Measurements from ENCODE around the gene RPS6KC1. TPM values are rescaled to one million over a fixed set of nuclear protein-coding genes. Genes with fewer than 3 reads are reported as not detected.

RPS6KC1 gene
- total and polyA plus RNA-seq, 2 donors (not counting 3 experiments of a cell fraction or from before 2014, with no cell fraction given) = 5.1 to 18.6 TPM

DNA sequence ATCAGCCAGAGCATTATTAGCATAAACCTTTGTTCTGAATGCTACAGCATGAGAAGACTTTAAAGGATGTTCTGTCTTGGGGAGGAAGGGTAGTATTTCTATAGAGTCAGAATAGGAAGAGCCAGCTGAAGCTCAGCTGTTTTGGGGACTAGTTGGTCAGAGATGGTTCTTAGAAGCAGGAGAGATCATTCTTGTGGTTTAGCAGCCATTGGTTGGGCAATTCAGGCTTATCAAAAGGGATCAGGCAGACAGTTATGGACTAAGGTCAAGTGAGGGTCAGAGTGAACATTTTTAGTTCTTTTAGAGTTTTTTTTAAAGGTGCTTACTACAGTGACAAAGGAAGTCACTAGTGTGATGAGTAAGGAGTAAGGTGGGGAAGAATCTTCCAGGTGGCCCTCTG is 245.5 kb downstream of the RPS6KC1 start:
- POLR2A ChIA-PET = no interaction called here
- dilution Hi-C loops (cut with MboI; ENCODE audit: extremely low pct_ligation_motif_present, low sequenced_read_pairs) (no loop called here), intact Hi-C loops (cut with micrococcal nuclease) (no loop called here)
- Histone ChIP-seq H3K4me3 (replicated peaks in 1 of 3; ENCODE audit: insufficient read depth in 1 of 3, low read depth in 1 of 3, low read length in 3 of 3) (no peak overlapping the region), H3K36me3 (ENCODE audit: control insufficient read depth in 2 of 2, extremely low read depth in 1 of 2, insufficient read depth in 2 of 2, low read length in 2 of 2) (no peaks in the 10 kb centered on the region), H3K4me2 (ENCODE audit: insufficient read depth, low read length) (no peak overlapping the region), H4K20me1 (replicated peaks; ENCODE audit: control insufficient read depth, extremely low read depth, insufficient read depth, low read length) (no peaks in the 10 kb centered on the region), H3K9me1 (replicated peaks; ENCODE audit: control insufficient read depth, extremely low read depth, insufficient read depth, low read length) (no peaks in the 10 kb centered on the region), H3K9ac (replicated peaks; ENCODE audit: extremely low read depth, insufficient read depth, low read length) (no peak overlapping the region), H3K4me1 (ENCODE audit: control insufficient read depth, extremely low read depth, insufficient read depth, low read length) (no peaks in the 10 kb centered on the region), H3K27ac (ENCODE audit: insufficient read depth, low read depth, low read length) (no peak overlapping the region), H2AFZ (ENCODE audit: low read depth, low read length) (no peak overlapping the region), H3K79me2 (ENCODE audit: control insufficient read depth, insufficient read depth, low read length) (no peaks in the 10 kb centered on the region), H3K9me3 (replicated peaks; ENCODE audit: control insufficient read depth, insufficient read depth, low read length) (no peaks in the 10 kb centered on the region), H3K27me3 (ENCODE audit: control insufficient read depth in 2 of 2, insufficient read depth in 2 of 2, low read length in 2 of 2) (no peaks in the 10 kb centered on the region)
- FAIRE-seq (no peak), DNase-seq (ENCODE audit: low read depth, low spot score) (no peak)
- TF ChIP-seq, protein P1, sequence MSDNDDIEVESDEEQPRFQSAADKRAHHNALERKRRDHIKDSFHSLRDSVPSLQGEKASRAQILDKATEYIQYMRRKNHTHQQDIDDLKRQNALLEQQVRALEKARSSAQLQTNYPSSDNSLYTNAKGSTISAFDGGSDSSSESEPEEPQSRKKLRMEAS (IDR thresholded peaks at IDR 0.05; ENCODE audit: insufficient read depth, insufficient read length) = no peak
- TF ChIP-seq JUN (IDR thresholded peaks at IDR 0.05; ENCODE audit: borderline replicate concordance, insufficient read depth, insufficient read length, low read depth) (no peak), MYC (IDR thresholded peaks at IDR 0.05; ENCODE audit: low read depth, low read length) (no peak), POLR2A (IDR thresholded peaks at IDR 0.05; ENCODE audit: low read depth, low read length) (no peak), EZH2 (IDR thresholded peaks at IDR 0.05; ENCODE audit: borderline replicate concordance, low read depth, low read length, severe bottlenecking) (no peak), GATA2 (IDR thresholded peaks at IDR 0.05; ENCODE audit: insufficient read depth, insufficient read length, low read depth, low read length) (no peak), FOS (IDR thresholded peaks at IDR 0.05; ENCODE audit: borderline replicate concordance, insufficient read depth, low read length) (no peak)
- no TSS peak for BruUV-seq (replicated peaks)
- CTCF ChIA-PET = no interaction called here

DNA sequence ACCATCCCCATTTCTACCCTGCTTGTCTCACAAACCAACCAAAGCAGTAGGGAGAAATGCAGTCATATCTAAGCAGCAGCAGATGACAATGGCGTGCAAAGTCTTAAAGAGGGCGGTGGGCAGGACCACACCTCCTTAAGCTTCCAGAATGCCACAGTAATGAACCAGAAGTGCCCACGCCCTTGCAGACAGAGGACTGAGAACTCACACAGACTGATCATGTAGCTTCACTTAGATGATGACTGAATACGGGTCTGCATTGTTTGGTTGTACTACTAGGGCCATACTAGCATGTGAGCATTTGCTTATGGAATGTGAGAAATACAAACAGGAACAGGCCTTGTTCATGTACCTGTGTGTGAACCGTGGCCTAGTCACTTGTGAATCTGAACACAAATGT is 246.0 kb downstream of the RPS6KC1 start:
- Histone ChIP-seq H3K79me2 (ENCODE audit: control insufficient read depth, insufficient read depth, low read length) (no peaks in the 10 kb centered on the region), H3K27me3 (ENCODE audit: control insufficient read depth in 2 of 2, insufficient read depth in 2 of 2, low read length in 2 of 2) (no peaks in the 10 kb centered on the region), H3K27ac (ENCODE audit: insufficient read depth, low read depth, low read length) (no peak overlapping the region), H3K4me1 (ENCODE audit: control insufficient read depth, extremely low read depth, insufficient read depth, low read length) (no peaks in the 10 kb centered on the region), H3K9me1 (replicated peaks; ENCODE audit: control insufficient read depth, extremely low read depth, insufficient read depth, low read length) (no peaks in the 10 kb centered on the region), H3K9me3 (replicated peaks; ENCODE audit: control insufficient read depth, insufficient read depth, low read length) (no peaks in the 10 kb centered on the region), H3K4me2 (ENCODE audit: insufficient read depth, low read length) (no peak overlapping the region), H3K4me3 (replicated peaks in 1 of 3; ENCODE audit: insufficient read depth in 1 of 3, low read depth in 1 of 3, low read length in 3 of 3) (no peak overlapping the region), H3K36me3 (ENCODE audit: control insufficient read depth in 2 of 2, extremely low read depth in 1 of 2, insufficient read depth in 2 of 2, low read length in 2 of 2) (no peaks in the 10 kb centered on the region), H3K9ac (replicated peaks; ENCODE audit: extremely low read depth, insufficient read depth, low read length) (no peak overlapping the region), H2AFZ (ENCODE audit: low read depth, low read length) (no peak overlapping the region), H4K20me1 (replicated peaks; ENCODE audit: control insufficient read depth, extremely low read depth, insufficient read depth, low read length) (no peaks in the 10 kb centered on the region)
- no TSS peak for BruUV-seq (replicated peaks)
- DNase-seq (ENCODE audit: low read depth, low spot score) = no peak
- dilution Hi-C loops (cut with MboI; ENCODE audit: extremely low pct_ligation_motif_present, low sequenced_read_pairs) (no loop called here), intact Hi-C loops (cut with micrococcal nuclease) (no loop called here)
- FAIRE-seq = no peak
- CTCF ChIA-PET = no interaction called here
- POLR2A ChIA-PET = no interaction called here
- TF ChIP-seq GATA2 (IDR thresholded peaks at IDR 0.05; ENCODE audit: insufficient read depth, insufficient read length, low read depth, low read length) (no peak), EZH2 (IDR thresholded peaks at IDR 0.05; ENCODE audit: borderline replicate concordance, low read depth, low read length, severe bottlenecking) (no peak), JUN (IDR thresholded peaks at IDR 0.05; ENCODE audit: borderline replicate concordance, insufficient read depth, insufficient read length, low read depth) (no peak), MYC (IDR thresholded peaks at IDR 0.05; ENCODE audit: low read depth, low read length) (no peak), FOS (IDR thresholded peaks at IDR 0.05; ENCODE audit: borderline replicate concordance, insufficient read depth, low read length) (no peak), POLR2AphosphoS5 (IDR thresholded peaks at IDR 0.05; ENCODE audit: insufficient read depth, low read depth, low read length) (no peak), POLR2A (IDR thresholded peaks at IDR 0.05; ENCODE audit: low read depth, low read length) (no peak)
- TF ChIP-seq, protein P1 (IDR thresholded peaks at IDR 0.05; ENCODE audit: insufficient read depth, insufficient read length) = no peak
- TF ChIP-seq, protein P2, sequence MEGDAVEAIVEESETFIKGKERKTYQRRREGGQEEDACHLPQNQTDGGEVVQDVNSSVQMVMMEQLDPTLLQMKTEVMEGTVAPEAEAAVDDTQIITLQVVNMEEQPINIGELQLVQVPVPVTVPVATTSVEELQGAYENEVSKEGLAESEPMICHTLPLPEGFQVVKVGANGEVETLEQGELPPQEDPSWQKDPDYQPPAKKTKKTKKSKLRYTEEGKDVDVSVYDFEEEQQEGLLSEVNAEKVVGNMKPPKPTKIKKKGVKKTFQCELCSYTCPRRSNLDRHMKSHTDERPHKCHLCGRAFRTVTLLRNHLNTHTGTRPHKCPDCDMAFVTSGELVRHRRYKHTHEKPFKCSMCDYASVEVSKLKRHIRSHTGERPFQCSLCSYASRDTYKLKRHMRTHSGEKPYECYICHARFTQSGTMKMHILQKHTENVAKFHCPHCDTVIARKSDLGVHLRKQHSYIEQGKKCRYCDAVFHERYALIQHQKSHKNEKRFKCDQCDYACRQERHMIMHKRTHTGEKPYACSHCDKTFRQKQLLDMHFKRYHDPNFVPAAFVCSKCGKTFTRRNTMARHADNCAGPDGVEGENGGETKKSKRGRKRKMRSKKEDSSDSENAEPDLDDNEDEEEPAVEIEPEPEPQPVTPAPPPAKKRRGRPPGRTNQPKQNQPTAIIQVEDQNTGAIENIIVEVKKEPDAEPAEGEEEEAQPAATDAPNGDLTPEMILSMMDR (IDR thresholded peaks at IDR 0.05; ENCODE audit: extremely low read depth in 1 of 2, insufficient read depth in 1 of 2, low read depth in 1 of 2, low read length in 2 of 2) = no peak

Measured in endothelial cell of umbilical vein (primary cell).